Activated B cell treated with CpG ODN at 0.5 μM for 24 hours (primary cell): Measurements from ENCODE around the gene ACD. TPM values are rescaled to one million over a fixed set of nuclear protein-coding genes. Genes with fewer than 3 reads are reported as not detected.

ENCODE experiments used
- ATAC-seq: fragments of 200-7000 bp; cut with Tn5 transposase; one replicate; pipeline ENCODE4 v1.10.0; 2021; ENCODE audit warnings: low read depth, mild to moderate bottlenecking, moderate library complexity
- CTCF ChIA-PET: fragments of 350-600 bp; sonication (Branson Sonifier 250); formaldehyde crosslinking; loops from one replicate; lab custom pipeline; 2021; ENCODE audit warnings: antibody characterized with exemption; lab: Charles Lee
- POLR2A ChIA-PET: fragments of 350-600 bp; sonication (Branson Sonifier 250); formaldehyde crosslinking; loops from one replicate; lab custom pipeline; 2021; ENCODE audit warnings: antibody characterized with exemption; lab: Charles Lee
- DNase-seq: peaks from one replicate; pipeline ENCODE4 v3.0.0; 2022
- H3K27ac Mint-ChIP-seq: one replicate; pipeline ENCODE4 v1.8.0; 2020; ENCODE audit warnings: mixed read lengths
- H3K27me3 Mint-ChIP-seq: one replicate; pipeline ENCODE4 v1.8.0; 2021; ENCODE audit warnings: mixed read lengths
- H3K36me3 Mint-ChIP-seq: one replicate; pipeline ENCODE4 v1.8.0; 2021; ENCODE audit warnings: low read depth, mixed read lengths
- H3K4me1 Mint-ChIP-seq: one replicate; pipeline ENCODE4 v1.8.0; 2021; ENCODE audit warnings: mixed read lengths
- H3K4me3 Mint-ChIP-seq: one replicate; pipeline ENCODE4 v1.8.0; 2020; ENCODE audit warnings: mild to moderate bottlenecking, mixed read lengths
- H3K9me3 Mint-ChIP-seq: one replicate; pipeline ENCODE4 v1.8.0; 2020; ENCODE audit warnings: mixed read lengths
- CTCF ChIP-seq: fragments of 200-600 bp; IDR thresholded peaks from one replicate; pipeline ENCODE4 v1.8.0; 2022; ENCODE audit warnings: antibody characterized with exemption, mild to moderate bottlenecking
- intact Hi-C: fragments of 100-400 bp; cut with micrococcal nuclease; formaldehyde crosslinking; loops from one replicate; pipeline ENCODE4 v1.15.1; 2024
- total RNA-seq: library from RNA; stranded (reverse); gene quantifications from 2 replicates; pipeline ENCODE4 v1.2.3, GENCODE V29; 2022

Gene ACD
- total RNA-seq, 1 donor from 2014 or later, result 38.2 TPM

- Mint-ChIP-seq H3K4me3 (peak overlapping the region; percentile 83), H3K36me3 (peaks cover 30% of the 10 kb centered on the region), H3K27ac (peak overlapping the region; percentile 87), H3K4me1 (peaks cover 17% of the 10 kb centered on the region), H3K9me3 (no peaks in the 10 kb centered on the region), H3K27me3 (no peaks in the 10 kb centered on the region)
- intact Hi-C loops, result loop anchor here (1.0 kb wide), 4 partner anchors 15 to 164 kb away; partner anchors contain the start of genes ACD, ATP6V0D1, CTCF and PARD6A
- TF ChIP-seq CTCF, result no peak
- ATAC-seq (no peak), DNase-seq (no peak)
- POLR2A ChIA-PET, result interaction anchor here (0.5 to 4.9 kb wide), 24 partner anchors 14 to 1613 kb away, joined by 3 to 58 read pairs (median 4); partner anchors contain the start of genes ACD, ATP6V0D1, C16orf86 and CTCF
- CTCF ChIA-PET, result interaction anchor here (0.6 to 4.5 kb wide), 23 partner anchors 13 to 166 kb away, joined by 3 to 113 read pairs (median 8); partner anchors contain the start of genes ACD, ATP6V0D1, C16orf86 and CTCF
Measured at GRCh38 chr16:67645397-67646121, 14.5 kb downstream of the ACD start.

- DNase-seq (no peak), ATAC-seq (no peak)
- peaks cover 17% of the 10 kb centered on the region for H3K4me1 Mint-ChIP-seq
- H3K9me3 Mint-ChIP-seq, result no peaks in the 10 kb centered on the region
- ChIA-PET CTCF (interaction anchor here (0.9 to 4.5 kb wide), 18 partner anchors 14 to 164 kb away, joined by 3 to 113 read pairs (median 8); partner anchors contain the start of genes ACD, ATP6V0D1, C16orf86 and CTCF), POLR2A (interaction anchor here (0.9 to 4.9 kb wide), 11 partner anchors 15 to 155 kb away, joined by 3 to 58 read pairs (median 12); partner anchors contain the start of genes ACD, C16orf86, CTCF and ENKD1)
- H3K27me3 Mint-ChIP-seq, result no peaks in the 10 kb centered on the region
- peak overlapping the region; percentile 60 for H3K4me3 Mint-ChIP-seq
- peak overlapping the region; percentile 82 for H3K27ac Mint-ChIP-seq
- peaks cover 23% of the 10 kb centered on the region for H3K36me3 Mint-ChIP-seq
- intact Hi-C loops, result loop anchor here (1.0 kb wide), 2 partner anchors 97 to 150 kb away; no protein-coding TSS in a partner anchor
- no peak for TF ChIP-seq CTCF
Measured at GRCh38 chr16:67644038-67644437, 16.0 kb downstream of the ACD start.

- Mint-ChIP-seq H3K4me3 (no peak overlapping the region), H3K27ac (no peak overlapping the region), H3K4me1 (peaks cover 17% of the 10 kb centered on the region), H3K27me3 (no peaks in the 10 kb centered on the region), H3K9me3 (no peaks in the 10 kb centered on the region), H3K36me3 (peaks cover 31% of the 10 kb centered on the region)
- ATAC-seq (no peak), DNase-seq (no peak)
- CTCF ChIA-PET, result interaction anchor here (2.3 to 4.5 kb wide), 2 partner anchors 95 to 121 kb away, joined by 10 to 113 read pairs; no protein-coding TSS in a partner anchor
- POLR2A ChIA-PET, result interaction anchor here (0.6 to 4.5 kb wide), 4 partner anchors 52 to 121 kb away, joined by 3 to 58 read pairs (median 4); partner anchors contain the start of gene CTCF
- no peak for TF ChIP-seq CTCF
- intact Hi-C loops, result no loop called here
Measured at GRCh38 chr16:67641779-67642708, 18.0 kb downstream of the ACD start.

- Mint-ChIP-seq H3K27me3 (no peaks in the 10 kb centered on the region), H3K4me1 (no peaks in the 10 kb centered on the region), H3K36me3 (peaks cover 52% of the 10 kb centered on the region), H3K27ac (no peak overlapping the region), H3K4me3 (no peak overlapping the region), H3K9me3 (no peaks in the 10 kb centered on the region)
- no peak for TF ChIP-seq CTCF
- CTCF ChIA-PET, result no interaction called here
- DNase-seq (no peak), ATAC-seq (no peak)
- POLR2A ChIA-PET, result interaction anchor here (0.6 kb wide), 1 partner anchor 357 kb away, joined by 3 read pairs; no protein-coding TSS in a partner anchor
- intact Hi-C loops, result no loop called here
Measured at GRCh38 chr16:67637625-67638024, 22.4 kb downstream of the ACD start.
